K562 (cell line): ENCODE measurements around the gene AMIGO1. TPM values are rescaled to one million over a fixed set of nuclear protein-coding genes. Genes with fewer than 3 reads are reported as not detected.
A peak's percentile ranks its signal among the peaks of the same experiment; 100 is the strongest.

Source experiments
- ARID1B ChIP-seq: fragments of 450-650 bp; IDR thresholded peaks from 2 replicates; pipeline ENCODE4 v1.6.1; 2016; ENCODE audit warnings: antibody characterized with exemption, mild to moderate bottlenecking, inconsistent platforms
- ATF4 ChIP-seq: fragments of 450-650 bp; formaldehyde crosslinking; IDR thresholded peaks from 2 replicates; pipeline ENCODE4 v1.4.0; 2022; ENCODE audit warnings: mild to moderate bottlenecking, moderate library complexity
- BRCA1 ChIP-seq, 2 experiments: fragments of 450-650 bp in 1 of 2; sonication (generic) in 1 of 2; formaldehyde crosslinking in 1 of 2; IDR thresholded peaks; 2 replicates each; pipeline versions ENCODE4 v1.5.0 to v1.6.1; 2017 to 2020; ENCODE audit warnings: mild to moderate bottlenecking in 1 of 2, missing genetic modification reagents in 1 of 2
- CLOCK ChIP-seq: fragments of 250-450 bp; sonication (Bioruptor Pico); IDR thresholded peaks from 2 replicates; pipeline ENCODE4 v1.4.0; 2020; ENCODE audit warnings: mild to moderate bottlenecking, moderate library complexity, borderline replicate concordance
- EGR1 ChIP-seq: fragments of 450-650 bp; conservative IDR thresholded peaks from 2 replicates; pipeline ENCODE4 v1.6.1; 2017; ENCODE audit warnings: mild to moderate bottlenecking
- ERF ChIP-seq: fragments of 450-650 bp; formaldehyde crosslinking; IDR thresholded peaks from 2 replicates; pipeline ENCODE4 v1.4.0; 2020; ENCODE audit warnings: mild to moderate bottlenecking, mixed read lengths
- GABPA ChIP-seq: fragments of 200-800 bp; sonication (Bioruptor generic); conservative IDR thresholded peaks from 2 replicates; pipeline ENCODE4 v1.6.1; 2016; ENCODE audit warnings: low read depth, missing genetic modification characterization, missing compliant biosample characterization
- HOXB6 ChIP-seq: fragments of 250-450 bp; sonication (Bioruptor Pico); IDR thresholded peaks from 2 replicates; pipeline ENCODE4 v1.5.1; 2022; ENCODE audit warnings: mild to moderate bottlenecking, borderline replicate concordance
- PCBP1 ChIP-seq: fragments of 200-400 bp; formaldehyde crosslinking; IDR thresholded peaks from 2 replicates; pipeline ENCODE4 v1.6.1; 2018; ENCODE audit warnings: mild to moderate bottlenecking, low read depth, low read length; ENCODE audit not compliant: poor library complexity, severe bottlenecking
- POLR2G ChIP-seq: fragments of 200-400 bp; formaldehyde crosslinking; IDR thresholded peaks from 2 replicates; pipeline ENCODE4 v1.6.1; 2017; ENCODE audit warnings: low read depth, mild to moderate bottlenecking, antibody characterized with exemption, low read length, moderate library complexity
- POLR3G ChIP-seq: IDR thresholded peaks from 2 replicates; pipeline ENCODE4 v1.6.1; 2011; ENCODE audit not compliant: insufficient read length, insufficient replicate concordance; ENCODE audit errors: extremely low read depth
- RBM25 ChIP-seq: fragments of 200-400 bp; formaldehyde crosslinking; IDR thresholded peaks from 2 replicates; pipeline ENCODE4 v1.6.1; 2018; ENCODE audit warnings: low read length, low read depth, moderate library complexity; ENCODE audit not compliant: severe bottlenecking
- RBM39 ChIP-seq: fragments of 200-400 bp; formaldehyde crosslinking; optimal IDR thresholded peaks from 2 replicates; pipeline ENCODE3; 2018; ENCODE audit warnings: low read depth, low read length
- RCOR1 ChIP-seq, 2 experiments: IDR thresholded peaks; 2 replicates each; pipeline ENCODE4 v1.6.1; 2012; ENCODE audit warnings: low read depth in 2 of 2, low read length in 2 of 2, borderline replicate concordance in 1 of 2, improper control_type of control experiment in 1 of 2
- RFX1 ChIP-seq: fragments of 450-650 bp; IDR thresholded peaks from 2 replicates; pipeline ENCODE4 v1.6.1; 2016; ENCODE audit warnings: mild to moderate bottlenecking, moderate library complexity
- SIRT6 ChIP-seq: IDR thresholded peaks from one replicate; pipeline ENCODE4 v1.6.1; 2012; ENCODE audit warnings: low read depth, mild to moderate bottlenecking, control low read depth, inconsistent platforms, low read length, moderate library complexity
- THAP7 ChIP-seq: fragments of 250-450 bp; sonication (Bioruptor Pico); IDR thresholded peaks from 2 replicates; pipeline ENCODE4 v1.5.0; 2021
- ZHX1 ChIP-seq: fragments of 150-350 bp; conservative IDR thresholded peaks from 2 replicates; pipeline ENCODE4 v1.6.1; 2014; ENCODE audit warnings: low read length
- ZKSCAN3 ChIP-seq: fragments of 250-450 bp; sonication (Bioruptor Pico); IDR thresholded peaks from 2 replicates; pipeline ENCODE4 v1.4.0; 2020
- ZNF212 ChIP-seq: fragments of 450-650 bp; formaldehyde crosslinking; IDR thresholded peaks from 2 replicates; pipeline ENCODE4 v1.4.0; 2020; ENCODE audit warnings: mild to moderate bottlenecking
- ZNF551 ChIP-seq: fragments of 250-450 bp; sonication (Bioruptor Pico); IDR thresholded peaks from 2 replicates; pipeline ENCODE4 v1.5.0; 2021; ENCODE audit warnings: mild to moderate bottlenecking, moderate library complexity
- polyA plus RNA-seq, 8 experiments: library from polyadenylated mRNA; depleted of rRNA in 4 of 8; stranded (reverse) in 5 of 8; unstranded in 3 of 8; fragments of >200 nt; fragmentation: Nextera tagmentation in 2 of 8; fragmentation: Illumina TruSeq in 1 of 8; extraction: Ambion mirVana in 2 of 8; extraction: Trizol in 1 of 8; gene quantifications; 2 replicates each; pipeline versions ENCODE4 v1.2.1 to v1.2.3, GENCODE V29; 2011 to 2014; ENCODE audit warnings: inconsistent platforms in 1 of 8, missing spikeins in 1 of 8
- total RNA-seq, 7 experiments: library from RNA; depleted of rRNA in 6 of 7; stranded (reverse); fragments of >200 nt in 6 of 7; fragmentation: Illumina TruSeq in 2 of 7; extraction: Trizol in 2 of 7; gene quantifications; 2 replicates each; pipeline versions ENCODE4 v1.2.1 to v1.2.3, GENCODE V29; 2011 to 2021; ENCODE audit warnings: low replicate concordance in 1 of 7

AMIGO1 gene
- total and polyA plus RNA-seq, 9 of the 15 experiments (the other 6 are each of a cell fraction or from before 2014, with no cell fraction given) = 0.24 to 1.0 (median 0.54) TPM

- TF ChIP-seq ZNF212 (CRISPR knock-in tag) (no peak), RBM39 (no peak), RCOR1 (IDR thresholded peaks at IDR 0.05; ENCODE audit: borderline replicate concordance in 1 of 2, low read depth in 2 of 2, low read length in 2 of 2) (peak in 1 of 2 experiments; percentile 55; a peak in 2 of 4 replicates), GABPA (tag) (peak; percentile 59), HOXB6 (CRISPR knock-in tag) (no peak), RFX1 (no peak), POLR3G (no peak), ATF4 (CRISPR knock-in tag) (0 out of 2 replicates have a peak, but pooled peaks have one; percentile 14), ZKSCAN3 (no peak), ZNF551 (no peak), SIRT6 (no peak), EGR1 (peak; percentile 63), ZHX1 (no peak), THAP7 (CRISPR knock-in tag) (no peak), BRCA1 (IDR thresholded peaks at IDR 0.05) (no peak), BRCA1 (CRISPR knock-in tag; IDR thresholded peaks at IDR 0.05) (no peak), POLR2G (peak; percentile 93), ERF (CRISPR knock-in tag) (peak; percentile 80), PCBP1 (peak; percentile 92), RBM25 (peak; percentile 66), CLOCK (no peak), ARID1B (peak; percentile 76)
Observed at GRCh38 chr1:109483672-109484518, 25.6 kb downstream of the AMIGO1 start, which contains the start of gene ATXN7L2 (continued).
